Activated T-helper 2 cell treated with anti-CD3 and anti-CD28 coated beads, Interferon-gamma antibody, Interleukin-2, Interleukin-4, amounts not matched to agents 10 μg/mL and 5 μg/mL and 100 μg/mL, durations not matched to agents 14 hours and 24 hours and 36 hours (primary cell): ENCODE data around the gene PRKG1. TPM values are rescaled to one million over a fixed set of nuclear protein-coding genes. Genes with fewer than 3 reads are reported as not detected.

ENCODE experiments used
- DNase-seq: peaks from one replicate; pipeline ENCODE4 v3.0.0; 2021; ENCODE audit warnings: low spot score
- H3K27ac Mint-ChIP-seq: one replicate; pipeline ENCODE4 v1.8.0; 2021; ENCODE audit warnings: mixed read lengths
- H3K27me3 Mint-ChIP-seq: one replicate; pipeline ENCODE4 v1.8.0; 2021; ENCODE audit warnings: low read depth, mixed read lengths
- H3K36me3 Mint-ChIP-seq: one replicate; pipeline ENCODE4 v1.8.0; 2021; ENCODE audit warnings: low read depth, mixed read lengths
- H3K4me1 Mint-ChIP-seq: one replicate; pipeline ENCODE4 v1.8.0; 2021; ENCODE audit warnings: low read depth, mixed read lengths
- H3K4me3 Mint-ChIP-seq: one replicate; pipeline ENCODE4 v1.8.0; 2021; ENCODE audit warnings: low read depth, mild to moderate bottlenecking, moderate library complexity, mixed read lengths
- H3K9me3 Mint-ChIP-seq: one replicate; pipeline ENCODE4 v1.8.0; 2021; ENCODE audit warnings: mixed read lengths
- intact Hi-C: fragments of 100-400 bp; cut with micrococcal nuclease; formaldehyde crosslinking; loops from one replicate; pipeline ENCODE4 v1.15.1; 2023
- total RNA-seq: library from RNA; stranded (reverse); gene quantifications from 2 replicates; pipeline ENCODE4 v1.2.3, GENCODE V29; 2022

Gene PRKG1
- total RNA-seq, 1 donor from 2014 or later: not detected

DNA sequence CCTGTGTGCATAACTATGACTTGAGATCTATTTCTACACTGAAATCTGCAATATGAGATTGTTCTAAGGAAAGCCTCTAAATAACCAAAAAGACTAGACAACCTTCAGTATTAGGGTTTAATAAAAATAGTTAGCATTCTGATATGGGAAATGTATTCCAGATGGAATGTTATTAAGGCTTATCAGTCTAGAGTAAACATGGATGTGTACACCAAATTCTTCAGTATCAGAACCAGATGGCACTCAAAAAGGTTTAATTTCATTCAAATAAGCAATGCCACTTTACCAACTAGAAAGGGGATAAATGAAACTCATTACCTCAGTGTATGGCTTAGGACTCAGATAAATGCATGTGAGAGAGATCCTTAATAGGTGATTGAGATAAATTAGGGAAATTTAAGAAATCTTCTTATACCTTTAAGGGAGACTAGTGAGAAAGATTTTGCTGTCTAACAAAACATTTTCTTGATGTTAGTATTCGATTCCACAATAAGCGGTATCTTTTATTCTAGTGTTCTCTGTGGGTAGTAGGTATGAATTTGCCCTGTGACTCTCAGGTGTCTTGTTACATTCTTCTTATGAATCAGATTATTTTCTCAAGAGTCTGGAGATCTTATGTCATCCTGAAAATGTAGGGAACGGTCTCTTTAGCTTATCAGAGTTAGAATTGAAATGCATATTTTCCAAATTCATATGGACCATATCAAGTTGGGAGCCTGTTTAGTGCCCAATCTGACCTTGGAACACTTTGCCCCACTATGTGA is 159.2 kb downstream of the PRKG1 start:
- Mint-ChIP-seq H3K9me3 (no peaks in the 10 kb centered on the region), H3K27me3 (no peaks in the 10 kb centered on the region), H3K27ac (no peak overlapping the region), H3K4me3 (no peak overlapping the region), H3K4me1 (no peaks in the 10 kb centered on the region), H3K36me3 (no peaks in the 10 kb centered on the region)
- intact Hi-C loops: no loop called here
- DNase-seq: no peak

DNA sequence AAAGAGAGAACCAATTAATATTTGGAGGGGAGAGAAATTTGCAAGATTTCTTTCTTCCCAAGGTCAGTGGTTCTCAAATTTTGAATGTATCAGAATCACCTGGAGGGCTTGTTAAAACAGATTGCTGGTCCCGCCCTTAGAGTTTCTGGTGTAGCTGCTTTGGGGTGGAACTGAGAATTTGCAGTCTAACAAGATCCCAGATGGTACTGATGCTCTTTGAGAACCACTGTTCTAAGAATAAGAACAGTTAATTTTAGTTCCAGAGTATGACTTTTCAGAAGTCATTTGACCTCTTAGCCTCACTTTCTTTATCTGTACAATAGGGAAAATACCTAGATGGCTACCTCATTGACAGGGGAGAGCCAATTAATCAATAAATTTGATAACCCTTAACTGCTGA is 161.6 kb downstream of the PRKG1 start:
- Mint-ChIP-seq H3K4me1 (no peaks in the 10 kb centered on the region), H3K9me3 (no peaks in the 10 kb centered on the region), H3K36me3 (no peaks in the 10 kb centered on the region), H3K4me3 (no peak overlapping the region), H3K27ac (no peak overlapping the region), H3K27me3 (no peaks in the 10 kb centered on the region)
- intact Hi-C loops: no loop called here
- DNase-seq: no peak

DNA sequence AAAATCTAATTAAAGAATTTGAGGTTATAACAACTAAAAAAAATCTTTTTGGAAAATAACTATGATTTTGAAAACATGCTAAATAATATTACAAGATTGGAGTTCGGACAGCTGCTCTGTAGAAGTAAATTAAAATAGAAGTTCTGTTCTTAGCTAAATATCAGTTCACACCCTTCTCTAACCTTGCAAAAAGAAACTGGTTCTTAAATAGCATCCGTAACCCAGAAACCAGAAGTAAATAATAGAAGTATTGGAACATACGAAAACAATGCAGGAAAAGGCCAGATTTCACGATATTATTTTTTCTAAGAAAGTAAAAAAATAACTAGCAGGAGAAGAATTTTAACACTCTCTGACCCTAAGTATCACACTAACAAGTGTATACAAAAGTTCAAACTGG is 164.7 kb downstream of the PRKG1 start:
- Mint-ChIP-seq H3K4me3 (no peak overlapping the region), H3K9me3 (no peaks in the 10 kb centered on the region), H3K27ac (no peak overlapping the region), H3K27me3 (no peaks in the 10 kb centered on the region), H3K4me1 (no peaks in the 10 kb centered on the region), H3K36me3 (no peaks in the 10 kb centered on the region)
- no peak for DNase-seq
- intact Hi-C loops: no loop called here

- no peak overlapping the region for H3K4me3 Mint-ChIP-seq
- H3K36me3 Mint-ChIP-seq: no peaks in the 10 kb centered on the region
- H3K27ac Mint-ChIP-seq: no peak overlapping the region
- intact Hi-C loops: no loop called here
- no peaks in the 10 kb centered on the region for H3K9me3 Mint-ChIP-seq
- H3K4me1 Mint-ChIP-seq: no peaks in the 10 kb centered on the region
- no peak for DNase-seq
- no peaks in the 10 kb centered on the region for H3K27me3 Mint-ChIP-seq
Measured at GRCh38 chr10:51241461-51241860, 167.2 kb downstream of the PRKG1 start.

GRCh38 chr10:51242393-51242792 is 168.1 kb downstream of the PRKG1 start:
- H3K9me3 Mint-ChIP-seq: no peaks in the 10 kb centered on the region
- no peak overlapping the region for H3K4me3 Mint-ChIP-seq
- no peaks in the 10 kb centered on the region for H3K4me1 Mint-ChIP-seq
- H3K36me3 Mint-ChIP-seq: no peaks in the 10 kb centered on the region
- H3K27me3 Mint-ChIP-seq: no peaks in the 10 kb centered on the region
- no peak overlapping the region for H3K27ac Mint-ChIP-seq
- intact Hi-C loops: no loop called here
- no peak for DNase-seq

DNA sequence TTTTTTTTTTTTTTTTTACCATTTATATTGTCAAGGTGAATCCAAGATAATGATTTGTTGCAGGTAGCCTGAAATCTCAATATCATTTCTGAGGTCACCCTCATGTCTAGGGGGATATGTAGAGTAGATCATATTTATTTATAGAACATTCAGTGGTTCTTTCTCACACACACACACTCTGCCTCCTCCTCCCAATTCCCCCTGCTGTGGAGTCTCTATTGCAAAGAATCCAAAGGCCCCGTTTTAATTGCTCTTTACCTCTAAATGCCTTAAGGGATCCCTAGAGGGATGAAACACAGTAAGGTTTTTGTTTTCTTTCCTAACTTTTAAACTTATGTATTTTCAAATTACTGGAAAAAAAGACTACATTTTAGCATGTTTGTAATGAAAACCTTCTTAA is 170.0 kb downstream of the PRKG1 start:
- DNase-seq: no peak
- H3K27me3 Mint-ChIP-seq: no peaks in the 10 kb centered on the region
- H3K4me1 Mint-ChIP-seq: no peaks in the 10 kb centered on the region
- H3K9me3 Mint-ChIP-seq: no peaks in the 10 kb centered on the region
- H3K36me3 Mint-ChIP-seq: no peaks in the 10 kb centered on the region
- no peak overlapping the region for H3K4me3 Mint-ChIP-seq
- H3K27ac Mint-ChIP-seq: no peak overlapping the region
- intact Hi-C loops: no loop called here

- Mint-ChIP-seq H3K9me3 (no peaks in the 10 kb centered on the region), H3K27me3 (no peaks in the 10 kb centered on the region), H3K27ac (no peak overlapping the region), H3K4me1 (no peaks in the 10 kb centered on the region), H3K36me3 (no peaks in the 10 kb centered on the region), H3K4me3 (no peak overlapping the region)
- no peak for DNase-seq
- intact Hi-C loops: no loop called here
Measured at GRCh38 chr10:51244748-51245490, 170.6 kb downstream of the PRKG1 start.

DNA sequence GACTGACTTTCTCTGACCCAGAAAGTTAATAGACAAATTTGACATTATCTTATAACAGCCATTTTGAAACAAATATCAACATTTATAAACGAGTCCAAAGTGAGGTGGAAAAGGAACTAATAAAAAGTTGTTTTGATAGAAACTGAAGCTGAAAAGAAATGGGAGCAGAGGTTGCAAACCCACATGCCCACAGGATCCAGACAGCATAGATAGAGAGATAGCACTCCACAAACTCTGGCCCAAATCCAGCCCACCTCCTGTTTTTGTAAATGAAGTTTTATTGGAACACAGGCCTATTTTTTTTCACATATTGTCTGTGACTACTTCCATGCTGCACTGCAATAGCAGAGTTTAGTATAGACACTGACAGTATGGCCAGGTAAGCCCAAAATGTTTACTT is 171.9 kb downstream of the PRKG1 start:
- no peak for DNase-seq
- Mint-ChIP-seq H3K27me3 (no peaks in the 10 kb centered on the region), H3K9me3 (no peaks in the 10 kb centered on the region), H3K4me1 (no peaks in the 10 kb centered on the region), H3K27ac (no peak overlapping the region), H3K36me3 (no peaks in the 10 kb centered on the region), H3K4me3 (no peak overlapping the region)
- intact Hi-C loops: no loop called here

DNA sequence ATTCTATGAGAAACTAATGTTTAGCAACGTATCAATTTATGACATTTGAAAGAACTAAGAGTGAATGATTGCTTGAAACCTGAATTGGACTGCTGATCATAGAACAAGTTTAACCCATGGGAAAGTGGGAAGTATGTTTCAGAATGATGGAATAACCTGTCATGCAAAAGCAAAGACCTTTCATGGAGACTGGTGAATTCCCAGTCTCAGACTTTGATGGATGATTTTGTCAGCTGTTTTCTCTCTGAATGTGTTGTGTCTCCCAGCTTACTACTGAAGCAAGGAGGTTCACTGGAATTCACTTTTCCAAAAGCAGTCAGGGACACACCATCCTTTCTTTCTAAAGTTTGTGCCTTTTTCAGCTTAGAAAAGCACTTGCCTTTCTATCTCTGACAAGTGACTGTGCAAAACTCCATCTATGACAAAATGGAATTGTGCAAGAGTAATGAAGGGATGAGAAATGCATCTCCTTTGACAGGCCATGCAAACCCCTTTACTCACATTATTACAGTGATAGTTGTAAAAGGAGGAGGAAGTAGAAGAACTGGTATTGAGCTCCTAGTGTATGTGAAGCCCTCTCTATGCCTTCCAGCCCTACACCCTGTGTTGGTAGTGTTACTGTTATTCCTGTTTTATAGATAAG is 176.1 kb downstream of the PRKG1 start:
- Mint-ChIP-seq H3K9me3 (no peaks in the 10 kb centered on the region), H3K4me1 (no peaks in the 10 kb centered on the region), H3K27me3 (no peaks in the 10 kb centered on the region), H3K27ac (no peak overlapping the region), H3K4me3 (no peak overlapping the region), H3K36me3 (no peaks in the 10 kb centered on the region)
- no peak for DNase-seq
- intact Hi-C loops: no loop called here

- Mint-ChIP-seq H3K9me3 (no peaks in the 10 kb centered on the region), H3K36me3 (no peaks in the 10 kb centered on the region), H3K27me3 (no peaks in the 10 kb centered on the region), H3K4me1 (no peaks in the 10 kb centered on the region), H3K27ac (no peak overlapping the region), H3K4me3 (no peak overlapping the region)
- DNase-seq: no peak
- intact Hi-C loops: no loop called here
Measured at GRCh38 chr10:51251110-51251509, 176.8 kb downstream of the PRKG1 start.

DNA sequence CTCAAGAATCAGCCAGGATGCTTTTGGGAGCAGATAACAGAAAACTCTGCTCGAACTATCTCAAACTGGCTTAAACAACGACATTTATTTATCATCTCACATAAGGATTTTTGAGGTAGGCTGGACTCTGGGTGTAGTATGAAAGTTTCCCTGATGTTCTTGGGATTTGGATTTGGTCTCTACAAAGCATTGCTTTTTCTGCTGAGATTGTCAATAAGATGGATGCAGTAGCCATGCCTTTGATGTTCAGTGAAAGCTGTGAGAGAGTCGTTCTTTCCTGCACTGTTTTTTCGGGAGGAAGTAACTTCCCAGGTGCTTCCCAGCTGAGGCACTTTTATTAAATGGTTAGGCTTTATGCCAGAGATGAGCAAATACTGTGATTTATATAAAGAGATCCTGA is 181.1 kb downstream of the PRKG1 start:
- Mint-ChIP-seq H3K27me3 (no peaks in the 10 kb centered on the region), H3K4me3 (no peak overlapping the region), H3K36me3 (no peaks in the 10 kb centered on the region), H3K4me1 (no peaks in the 10 kb centered on the region), H3K9me3 (no peaks in the 10 kb centered on the region), H3K27ac (no peak overlapping the region)
- intact Hi-C loops: no loop called here
- DNase-seq: no peak

- Mint-ChIP-seq H3K36me3 (no peaks in the 10 kb centered on the region), H3K9me3 (no peaks in the 10 kb centered on the region), H3K4me3 (no peak overlapping the region), H3K27ac (no peak overlapping the region), H3K4me1 (no peaks in the 10 kb centered on the region), H3K27me3 (no peaks in the 10 kb centered on the region)
- no peak for DNase-seq
- intact Hi-C loops: no loop called here
Measured at GRCh38 chr10:51257511-51258248, 183.4 kb downstream of the PRKG1 start.

GRCh38 chr10:51260376-51260775 is 186.1 kb downstream of the PRKG1 start:
- intact Hi-C loops: no loop called here
- DNase-seq: no peak
- Mint-ChIP-seq H3K4me1 (no peaks in the 10 kb centered on the region), H3K9me3 (no peaks in the 10 kb centered on the region), H3K36me3 (no peaks in the 10 kb centered on the region), H3K4me3 (no peak overlapping the region), H3K27me3 (no peaks in the 10 kb centered on the region), H3K27ac (no peak overlapping the region)
